ENCODE data around the gene SCD5. TPM values are rescaled to one million over a fixed set of nuclear protein-coding genes. Genes with fewer than 3 reads are reported as not detected.

The SCD5 gene
- total and polyA plus RNA-seq, 2 of the 8 experiments (the other 6 are each of a cell fraction or from before 2014, with no cell fraction given), result 0.92 to 1.2 TPM

DNA sequence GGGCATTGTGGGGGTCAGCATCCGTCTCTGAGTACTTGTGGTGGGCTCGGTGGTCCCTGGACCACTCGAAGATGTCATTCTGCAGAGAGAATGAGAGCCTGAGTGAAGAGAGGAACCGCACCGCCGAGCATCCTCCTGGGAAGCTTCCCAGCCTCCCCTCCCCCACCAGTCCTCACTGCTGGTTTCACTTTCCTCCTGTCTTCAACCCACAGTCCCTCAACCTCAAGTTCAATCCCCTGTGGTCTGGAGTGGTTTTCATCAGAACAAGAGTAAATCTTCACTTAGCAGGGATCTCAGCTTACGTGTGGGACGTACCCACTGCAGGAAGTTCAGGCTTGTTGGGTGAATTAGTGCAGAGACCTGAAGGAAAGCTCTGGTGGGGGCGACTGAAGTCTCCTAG, 117.8 kb downstream of the SCD5 start:
- Histone ChIP-seq H2BK15ac (ENCODE audit: low read length) (no peak overlapping the region), H4K91ac (replicated peaks; ENCODE audit: insufficient read length, low read length) (no peak overlapping the region), H3K4me2 (ENCODE audit: insufficient read depth in 1 of 2, low read depth in 2 of 2, low read length in 2 of 2) (no peak overlapping the region), H3K9me3 (ENCODE audit: insufficient read depth in 2 of 2, low read depth in 1 of 2, low read length in 1 of 2) (no peaks in the 10 kb centered on the region), H3K56ac (replicated peaks; ENCODE audit: insufficient read length, low read depth, low read length) (no peak overlapping the region), H3K14ac (ENCODE audit: insufficient read length) (no peak overlapping the region), H2AFZ (ENCODE audit: low read length) (no peak overlapping the region; the same call in 1 of the 2 replicates), H3K9ac (replicated peaks in 1 of 4; ENCODE audit: extremely low read depth in 1 of 4, low read depth in 3 of 4, low read length in 3 of 4) (no peak overlapping the region), H4K20me1 (replicated peaks in 1 of 2; ENCODE audit: control insufficient read depth in 1 of 2, insufficient read depth in 2 of 2, low read length in 2 of 2) (no peaks in the 10 kb centered on the region), H3K23me2 (ENCODE audit: low read depth, low read length) (no peaks in the 10 kb centered on the region), H3K23ac (ENCODE audit: insufficient read length) (no peak overlapping the region), H3K4me1 (replicated peaks in 1 of 4; ENCODE audit: control insufficient read depth in 3 of 4, insufficient read depth in 4 of 4, low read length in 3 of 4) (no peaks in the 10 kb centered on the region; a peak in 1 of 7 replicates), H2BK12ac (ENCODE audit: low read depth, low read length) (no peak overlapping the region), H2BK20ac (ENCODE audit: low read length) (no peak overlapping the region), H3K27ac (ENCODE audit: low read depth, low read length) (no peak overlapping the region), H3K79me1 (ENCODE audit: low read depth, low read length) (no peaks in the 10 kb centered on the region), H3K18ac (ENCODE audit: extremely low read depth, low read length) (no peak overlapping the region), H4K5ac (ENCODE audit: insufficient read length, low read depth, low read length) (no peak overlapping the region), H2BK120ac (replicated peaks; ENCODE audit: low read depth, low read length) (no peak overlapping the region), H3K27me3 (replicated peaks in 1 of 4; ENCODE audit: control insufficient read depth in 3 of 4, extremely low read depth in 1 of 4, insufficient read depth in 3 of 4, low read length in 3 of 4) (no peaks in the 10 kb centered on the region; a peak in 1 of 7 replicates), H3K4me3 (ENCODE audit: extremely low read depth in 1 of 4, insufficient read depth in 2 of 4, low read depth in 3 of 4, low read length in 4 of 4) (no peak overlapping the region), H3K79me2 (ENCODE audit: control insufficient read depth in 1 of 2, insufficient read depth in 2 of 2, low read length in 2 of 2) (no peaks in the 10 kb centered on the region), H2AK5ac (ENCODE audit: low read depth, low read length) (no peak overlapping the region), H3K4ac (replicated peaks; ENCODE audit: insufficient read length, low read depth, low read length) (no peak overlapping the region), H4K8ac (ENCODE audit: extremely low read depth, insufficient read depth, low read length) (no peak overlapping the region), H2BK5ac (ENCODE audit: low read depth, low read length) (no peak overlapping the region), H3K36me3 (ENCODE audit: control insufficient read depth in 2 of 4, insufficient read depth in 4 of 4, low read length in 3 of 4) (no peaks in the 10 kb centered on the region)
- ChIA-PET CTCF (ENCODE audit: partially characterized antibody) (interaction anchor here (0.6 to 1.7 kb wide), 3 partner anchors 28 to 399 kb away, joined by 3 to 5 read pairs (median 3); no protein-coding TSS in a partner anchor), POLR2A (ENCODE audit: partially characterized antibody) (no interaction called here)
- FAIRE-seq, result no peak
- no peak for DNase-seq (ENCODE audit: low read depth in 1 of 2, low spot score in 2 of 2)
- 86% methylated on average over 5 of the region's 9 CpGs; no CpG with 5 or more reads in 1 of the 2 experiments for WGBS, 2 experiments (ENCODE audit: extremely low coverage in 1 of 2, insufficient coverage in 1 of 2, insufficient read length in 1 of 2, insufficient replicate concordance in 2 of 2, low coverage in 1 of 2, low lambda C conversion rate in 2 of 2, missing lambda C conversion rate in 1 of 2)
- TF ChIP-seq JUN (IDR thresholded peaks at IDR 0.05; ENCODE audit: low read depth, low read length) (no peak), ASH2L (IDR thresholded peaks at IDR 0.05; ENCODE audit: low read length) (no peak), RXRA (IDR thresholded peaks at IDR 0.05; ENCODE audit: insufficient read depth, low read depth, low read length) (no peak)
